Activated T-helper 1 cell treated with anti-CD3 and anti-CD28 coated beads, Interleukin-2, amount 50 U/mL, for 16 hours (primary cell): ENCODE data around the gene GAL3ST1.
"Not testable (repeated sequence)": the region's sequence is repeated elsewhere in the genome, so short reads cannot be mapped to it uniquely, and the experiment has no call there.

Experiments used
- DNase-seq, 2 donors: peaks; one replicate each; pipeline ENCODE4 v3.0.0-alpha.2; 2020; ENCODE audit warnings: low read depth in 1 of 2, low spot score in 1 of 2

Gene GAL3ST1

GRCh38 chr22:30574095-30574981 lies at the start of gene GAL3ST1:
Gene GAL3ST1, minus strand, starts transcription at chr22:30574665. Its CDS starts 17,273 bp downstream, at chr22:30557392.
- no peak for DNase-seq

- not testable (repeated sequence) for DNase-seq
These were observed 45.4 kb upstream of the GAL3ST1 start for GRCh38 chr22:30619909-30620308.

- no peak for DNase-seq
These were observed 43.4 kb upstream of the GAL3ST1 start for GRCh38 chr22:30617819-30618218.

- DNase-seq = no peak
These were observed 41.1 kb upstream of the GAL3ST1 start for GRCh38 chr22:30615543-30615954.

GRCh38 chr22:30614879-30615278 lies 40.4 kb upstream of the GAL3ST1 start:
- no peak for DNase-seq

- DNase-seq = no peak
These were observed 39.8 kb upstream of the GAL3ST1 start for GRCh38 chr22:30614268-30614667.

GRCh38 chr22:30612789-30613188 lies 38.3 kb upstream of the GAL3ST1 start:
- DNase-seq = no peak

- no peak for DNase-seq
These were observed 36.7 kb upstream of the GAL3ST1 start for GRCh38 chr22:30611197-30611596.

GRCh38 chr22:30610299-30610698 lies 35.8 kb upstream of the GAL3ST1 start:
- no peak for DNase-seq

- no peak for DNase-seq
These were observed 35.1 kb upstream of the GAL3ST1 start for GRCh38 chr22:30609260-30610185.

- DNase-seq = no peak
These were observed 33.5 kb upstream of the GAL3ST1 start for GRCh38 chr22:30607939-30608338.

GRCh38 chr22:30607300-30607930 lies 33.0 kb upstream of the GAL3ST1 start:
- no peak for DNase-seq

- DNase-seq = no peak
These were observed 32.2 kb upstream of the GAL3ST1 start, which contains the start of gene TCN2 for GRCh38 chr22:30606455-30607299. Gene TCN2, plus strand, starts transcription at chr22:30607174. Its CDS starts 158 bp downstream, at chr22:30607332.

- no peak for DNase-seq
These were observed 31.1 kb upstream of the GAL3ST1 start for GRCh38 chr22:30605449-30606110.

GRCh38 chr22:30604723-30605122 lies 30.3 kb upstream of the GAL3ST1 start:
- DNase-seq = no peak

- no peak for DNase-seq
These were observed 29.3 kb upstream of the GAL3ST1 start for GRCh38 chr22:30603801-30604200.

GRCh38 chr22:30602049-30602448 lies 27.6 kb upstream of the GAL3ST1 start:
- DNase-seq = no peak

- DNase-seq = no peak
These were observed 27.0 kb upstream of the GAL3ST1 start for GRCh38 chr22:30601464-30601863.

GRCh38 chr22:30600921-30601320 lies 26.5 kb upstream of the GAL3ST1 start:
- DNase-seq = no peak

- no peak for DNase-seq
These were observed 24.5 kb upstream of the GAL3ST1 start for GRCh38 chr22:30598986-30599385.
